DOHH2 (cell line): ENCODE measurements around the gene NDN.

Experiments
- H3F3A ChIP-seq: fragments of 200-600 bp; sonication (generic), shearing (Covaris generic); 2 replicates; pipeline ENCODE4 v1.6.0; 2016; ENCODE audit warnings: antibody characterized with exemption, mild to moderate bottlenecking; ENCODE audit not compliant: control insufficient read depth, insufficient read depth
- H3K27ac ChIP-seq: fragments of 200-600 bp; sonication (generic); 2 replicates; pipeline ENCODE4 v1.5.1; 2014; ENCODE audit warnings: low read depth, mild to moderate bottlenecking, low read length, moderate library complexity
- H3K27me3 ChIP-seq: fragments of 200-600 bp; sonication (generic); 2 replicates; pipeline ENCODE4 v1.6.1; 2014; ENCODE audit warnings: mild to moderate bottlenecking, low read length, mixed read lengths; ENCODE audit not compliant: control insufficient read depth
- H3K36me3 ChIP-seq: fragments of 200-600 bp; sonication (generic); 2 replicates; pipeline ENCODE4 v1.6.1; 2014; ENCODE audit warnings: mild to moderate bottlenecking, low read length, moderate library complexity, mixed read lengths; ENCODE audit not compliant: control insufficient read depth
- H3K4me1 ChIP-seq: fragments of 200-600 bp; sonication (generic); 2 replicates; pipeline ENCODE4 v1.6.1; 2014; ENCODE audit warnings: mild to moderate bottlenecking, low read length, mixed read lengths; ENCODE audit not compliant: control insufficient read depth
- H3K4me2 ChIP-seq: fragments of 200-600 bp; sonication (generic); 2 replicates; pipeline ENCODE4 v1.6.0; 2014; ENCODE audit warnings: mild to moderate bottlenecking, low read length, moderate library complexity
- H3K4me3 ChIP-seq: fragments of 200-600 bp; sonication (generic); 2 replicates; pipeline ENCODE4 v1.5.1; 2014; ENCODE audit warnings: mild to moderate bottlenecking, low read length, mixed read lengths
- H3K79me2 ChIP-seq: fragments of 200-600 bp; sonication (generic); 2 replicates; pipeline ENCODE4 v1.6.1; 2014; ENCODE audit warnings: mild to moderate bottlenecking, low read length, mixed read lengths; ENCODE audit not compliant: control insufficient read depth
- H3K9me2 ChIP-seq: fragments of 200-600 bp; sonication (generic); replicated peaks from 2 replicates; pipeline ENCODE4 v1.6.1; 2014; ENCODE audit warnings: mild to moderate bottlenecking, low read length, mixed read lengths; ENCODE audit not compliant: control insufficient read depth
- H3K9me3 ChIP-seq: fragments of 200-600 bp; sonication (generic); 2 replicates; pipeline ENCODE4 v1.6.1; 2014; ENCODE audit warnings: antibody characterized with exemption, low read length, mixed read lengths; ENCODE audit not compliant: control insufficient read depth, insufficient read depth
- H4K20me1 ChIP-seq: fragments of 200-600 bp; sonication (generic); 2 replicates; pipeline ENCODE4 v1.6.0; 2014; ENCODE audit warnings: low read depth, mild to moderate bottlenecking, antibody characterized with exemption, low read length, moderate library complexity; ENCODE audit not compliant: control insufficient read depth, insufficient read depth
- CTCF ChIP-seq: fragments of 200-600 bp; sonication (generic); IDR thresholded peaks from one replicate; pipeline ENCODE4 v1.5.1; 2014; ENCODE audit warnings: antibody characterized with exemption, mild to moderate bottlenecking, low read depth, low read length; ENCODE audit not compliant: poor library complexity, severe bottlenecking
- EZH2phosphoT487 ChIP-seq: fragments of 200-600 bp; sonication (generic); IDR thresholded peaks from 2 replicates; pipeline ENCODE4 v1.6.1; 2017; ENCODE audit warnings: borderline replicate concordance, mild to moderate bottlenecking, antibody characterized with exemption, low read length, moderate library complexity, mixed read lengths

NDN gene

GRCh38 chr15:23690450-23690852 lies 3.3 kb upstream of the NDN start:
- H3K27me3 ChIP-seq, result no peaks in the 10 kb centered on the region
- no peaks in the 10 kb centered on the region for H3F3A ChIP-seq
- no peaks in the 10 kb centered on the region for H3K4me1 ChIP-seq
- H3K4me2 ChIP-seq, result no peak overlapping the region
- no peak overlapping the region for H3K4me3 ChIP-seq
- H4K20me1 ChIP-seq, result no peaks in the 10 kb centered on the region
- H3K36me3 ChIP-seq, result no peaks in the 10 kb centered on the region
- peaks cover 9% of the 10 kb centered on the region; the same call in 1 of the 2 replicates for H3K9me3 ChIP-seq
- H3K27ac ChIP-seq, result no peak overlapping the region
- H3K79me2 ChIP-seq, result no peaks in the 10 kb centered on the region
- no peaks in the 10 kb centered on the region for H3K9me2 ChIP-seq
- TF ChIP-seq EZH2phosphoT487 (no peak), CTCF (no peak)

GRCh38 chr15:23690015-23690414 lies 2.9 kb upstream of the NDN start:
- H3K27me3 ChIP-seq, result no peaks in the 10 kb centered on the region
- H3K4me1 ChIP-seq, result no peaks in the 10 kb centered on the region
- H3K9me3 ChIP-seq, result peaks cover 9% of the 10 kb centered on the region; the same call in 1 of the 2 replicates
- H3F3A ChIP-seq, result no peaks in the 10 kb centered on the region
- no peaks in the 10 kb centered on the region for H4K20me1 ChIP-seq
- no peaks in the 10 kb centered on the region for H3K79me2 ChIP-seq
- TF ChIP-seq CTCF, result no peak
- TF ChIP-seq EZH2phosphoT487, result no peak
- H3K4me2 ChIP-seq, result no peak overlapping the region
- H3K27ac ChIP-seq, result no peak overlapping the region
- H3K9me2 ChIP-seq, result no peaks in the 10 kb centered on the region
- H3K36me3 ChIP-seq, result no peaks in the 10 kb centered on the region
- H3K4me3 ChIP-seq, result no peak overlapping the region

- H3K27ac ChIP-seq, result no peak overlapping the region
- no peaks in the 10 kb centered on the region for H3K36me3 ChIP-seq
- no peak overlapping the region for H3K4me2 ChIP-seq
- peaks cover 10% of the 10 kb centered on the region; the same call in 1 of the 2 replicates for H3K9me3 ChIP-seq
- H3K4me1 ChIP-seq, result no peaks in the 10 kb centered on the region
- TF ChIP-seq CTCF, result no peak
- no peak for TF ChIP-seq EZH2phosphoT487
- no peaks in the 10 kb centered on the region for H3K27me3 ChIP-seq
- H3K9me2 ChIP-seq, result no peaks in the 10 kb centered on the region
- no peaks in the 10 kb centered on the region for H3K79me2 ChIP-seq
- no peaks in the 10 kb centered on the region for H4K20me1 ChIP-seq
- no peaks in the 10 kb centered on the region for H3F3A ChIP-seq
- no peak overlapping the region for H3K4me3 ChIP-seq
Observed at GRCh38 chr15:23686466-23687142, 501 bp downstream of the NDN start.
